Putamen (tissue), 1 donor: Measurements from ENCODE around the gene NKTR.
"Not testable (repeated sequence)": the region's sequence is repeated elsewhere in the genome, so short reads cannot be mapped to it uniquely, and the experiment has no call there.

Source experiments
- DNase-seq: peaks from one replicate; pipeline ENCODE4 v3.0.0-alpha.2; 2016; ENCODE audit warnings: low spot score

Gene NKTR

GRCh38 chr3:42600111-42600957, at the start of gene NKTR:
NKTR (plus strand) TSS chr3:42600686; CDS start chr3:42601007, 321 bp downstream.
- DNase-seq = peak; percentile 95

GRCh38 chr3:42552830-42553229, 47.7 kb upstream of the NKTR start:
- DNase-seq = no peak

GRCh38 chr3:42556089-42556632, 44.3 kb upstream of the NKTR start:
- no peak for DNase-seq

- DNase-seq = not testable (repeated sequence)
Measured at GRCh38 chr3:42556817-42557216, 43.7 kb upstream of the NKTR start.

GRCh38 chr3:42557854-42558253, 42.6 kb upstream of the NKTR start:
- DNase-seq = no peak

GRCh38 chr3:42562047-42562907, 38.2 kb upstream of the NKTR start:
- no peak for DNase-seq

GRCh38 chr3:42569593-42570142, 30.8 kb upstream of the NKTR start:
- DNase-seq = no peak

GRCh38 chr3:42572278-42572677, 28.2 kb upstream of the NKTR start:
- peak; percentile 20 for DNase-seq

GRCh38 chr3:42575137-42575741, 25.2 kb upstream of the NKTR start:
- no peak for DNase-seq

- DNase-seq = no peak
Measured at GRCh38 chr3:42578054-42578453, 22.4 kb upstream of the NKTR start.

- DNase-seq = not testable (repeated sequence)
Measured at GRCh38 chr3:42579346-42579745, 21.1 kb upstream of the NKTR start.

- DNase-seq = no peak
Measured at GRCh38 chr3:42581400-42581708, 19.1 kb upstream of the NKTR start.

- peak; percentile 94 for DNase-seq
Measured at GRCh38 chr3:42581709-42582473, 18.6 kb upstream of the NKTR start, which contains the start of gene SEC22C. SEC22C (minus strand) TSS chr3:42581967; CDS start chr3:42569046, 12,921 bp downstream.

GRCh38 chr3:42582474-42583070, 17.9 kb upstream of the NKTR start:
- no peak for DNase-seq

GRCh38 chr3:42588625-42589024, 11.9 kb upstream of the NKTR start:
- no peak for DNase-seq

GRCh38 chr3:42589382-42590109, 10.9 kb upstream of the NKTR start:
- DNase-seq = no peak

GRCh38 chr3:42590989-42591756, 9.3 kb upstream of the NKTR start:
- DNase-seq = no peak

GRCh38 chr3:42591811-42592210, 8.7 kb upstream of the NKTR start:
- no peak for DNase-seq

- no peak for DNase-seq
Measured at GRCh38 chr3:42593635-42594034, 6.9 kb upstream of the NKTR start.
